ENCODE data around the gene MEFV. TPM values are rescaled to one million over a fixed set of nuclear protein-coding genes. Genes with fewer than 3 reads are reported as not detected.

MEFV gene
- total and polyA plus RNA-seq, 9 donors, result 0.11 to 0.84 (median 0.46) TPM

DNA sequence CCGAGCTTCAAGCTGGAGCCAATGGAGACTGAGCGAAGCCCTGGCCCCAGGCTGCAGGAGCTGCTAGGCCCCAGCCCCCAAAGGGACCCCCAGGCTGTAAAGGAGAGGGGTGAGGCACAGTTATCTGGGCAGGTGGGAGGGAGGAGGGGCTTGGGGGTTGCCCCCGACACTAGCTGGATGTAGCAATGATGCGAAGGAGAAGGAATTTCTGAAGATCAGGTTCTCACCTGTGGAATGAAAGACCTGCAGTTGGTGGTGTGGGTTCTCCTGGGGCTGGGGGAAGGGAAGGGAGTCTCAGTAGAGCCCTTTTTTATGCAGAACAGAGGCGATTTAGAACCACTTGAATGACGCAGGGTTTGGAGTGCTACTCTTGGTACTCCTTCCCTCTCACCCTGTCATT lies 28.7 kb upstream of the MEFV start:
- Histone ChIP-seq H3K4me3 (no peak overlapping the region), H3K4me1 (ENCODE audit: insufficient read depth) (peaks cover 8% of the 10 kb centered on the region), H3K36me3 (peaks cover 3% of the 10 kb centered on the region), H3K9me3 (peaks cover 0 to 24% of the 10 kb centered on the region in 2 donors), H3K27ac (no peak overlapping the region), H3K27me3 (no peaks in the 10 kb centered on the region)
- 79 to 95% (median 85%) methylated on average over 6 of the region's 6 CpGs for WGBS, 3 donors
- intact Hi-C loops (cut with DNase I), result loop anchor here in 1 of 4 donors (10.0 kb wide), 2 partner anchors 120 to 260 kb away; partner anchors contain the start of genes HCFC1R1, THOC6, TNFRSF12A and ZNF174
- TF ChIP-seq POLR2A (IDR thresholded peaks at IDR 0.05), result no peak
- no peak for TF ChIP-seq EP300 (IDR thresholded peaks at IDR 0.05)
- TF ChIP-seq, protein P1, sequence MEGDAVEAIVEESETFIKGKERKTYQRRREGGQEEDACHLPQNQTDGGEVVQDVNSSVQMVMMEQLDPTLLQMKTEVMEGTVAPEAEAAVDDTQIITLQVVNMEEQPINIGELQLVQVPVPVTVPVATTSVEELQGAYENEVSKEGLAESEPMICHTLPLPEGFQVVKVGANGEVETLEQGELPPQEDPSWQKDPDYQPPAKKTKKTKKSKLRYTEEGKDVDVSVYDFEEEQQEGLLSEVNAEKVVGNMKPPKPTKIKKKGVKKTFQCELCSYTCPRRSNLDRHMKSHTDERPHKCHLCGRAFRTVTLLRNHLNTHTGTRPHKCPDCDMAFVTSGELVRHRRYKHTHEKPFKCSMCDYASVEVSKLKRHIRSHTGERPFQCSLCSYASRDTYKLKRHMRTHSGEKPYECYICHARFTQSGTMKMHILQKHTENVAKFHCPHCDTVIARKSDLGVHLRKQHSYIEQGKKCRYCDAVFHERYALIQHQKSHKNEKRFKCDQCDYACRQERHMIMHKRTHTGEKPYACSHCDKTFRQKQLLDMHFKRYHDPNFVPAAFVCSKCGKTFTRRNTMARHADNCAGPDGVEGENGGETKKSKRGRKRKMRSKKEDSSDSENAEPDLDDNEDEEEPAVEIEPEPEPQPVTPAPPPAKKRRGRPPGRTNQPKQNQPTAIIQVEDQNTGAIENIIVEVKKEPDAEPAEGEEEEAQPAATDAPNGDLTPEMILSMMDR (IDR thresholded peaks at IDR 0.05), result no peak
- DNase-seq, result no peak

DNA sequence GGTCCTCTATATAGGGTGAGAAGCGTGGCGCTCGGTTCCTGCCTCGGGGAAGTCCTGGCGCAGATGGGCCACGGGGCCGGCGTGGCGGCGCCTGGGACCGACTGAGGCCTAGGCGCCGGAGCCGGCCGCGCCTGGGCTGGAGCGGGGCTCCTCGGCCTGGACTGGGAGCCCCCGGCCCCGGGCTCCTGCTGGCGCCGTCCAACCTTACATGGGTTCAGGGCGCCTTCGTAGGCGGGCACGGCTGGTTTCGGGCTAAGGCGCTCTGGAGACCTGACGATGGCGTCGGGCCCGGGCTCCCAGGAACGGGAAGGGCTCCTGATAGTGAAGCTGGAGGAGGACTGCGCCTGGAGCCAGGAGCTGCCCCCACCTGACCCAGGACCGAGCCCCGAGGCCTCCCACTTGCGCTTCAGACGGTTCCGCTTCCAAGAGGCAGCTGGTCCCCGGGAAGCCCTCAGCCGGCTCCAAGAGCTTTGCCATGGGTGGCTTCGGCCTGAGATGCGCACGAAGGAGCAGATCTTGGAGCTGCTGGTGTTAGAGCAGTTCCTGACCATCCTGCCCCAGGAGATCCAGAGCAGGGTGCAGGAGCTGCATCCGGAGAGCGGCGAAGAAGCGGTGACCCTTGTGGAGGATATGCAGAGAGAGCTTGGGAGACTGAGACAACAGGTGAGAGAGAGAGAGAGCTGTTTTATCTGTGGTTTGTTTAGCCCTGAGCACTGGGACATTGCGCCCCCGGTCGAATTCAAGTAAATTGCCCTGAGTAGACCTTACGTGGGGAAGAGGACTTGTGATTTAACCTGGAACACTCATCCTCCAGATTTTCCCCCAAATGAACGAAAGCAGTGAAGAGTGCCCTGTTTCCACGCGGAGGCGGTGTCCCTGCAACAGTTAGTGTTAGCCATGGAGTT lies 27.4 kb upstream of the MEFV start:
- peaks cover 0 to 11% of the 10 kb centered on the region in 2 donors for H3K9me3 ChIP-seq
- WGBS, 3 donors, result 4 to 8% (median 7%) methylated on average over 35 to 56 of the region's 56 CpGs
- H3K27ac ChIP-seq, result peak overlapping the region; percentile 92 to 100
- intact Hi-C loops (cut with DNase I), result loop anchor here in 1 of 4 donors (10.0 kb wide), 2 partner anchors 121 to 259 kb away; partner anchors contain the start of genes HCFC1R1, THOC6, TNFRSF12A and ZNF174
- DNase-seq, result peak; percentile 24 to 65 (median 42)
- H3K4me3 ChIP-seq, result peak overlapping the region; percentile 97
- peaks cover 8% of the 10 kb centered on the region for H3K4me1 ChIP-seq (ENCODE audit: insufficient read depth)
- H3K36me3 ChIP-seq, result peaks cover 3% of the 10 kb centered on the region
- H3K27me3 ChIP-seq, result no peaks in the 10 kb centered on the region
- no peak for TF ChIP-seq POLR2A (IDR thresholded peaks at IDR 0.05)
- TF ChIP-seq, protein P1 (IDR thresholded peaks at IDR 0.05), result peak in 1 of 3 donors; percentile 18

DNA sequence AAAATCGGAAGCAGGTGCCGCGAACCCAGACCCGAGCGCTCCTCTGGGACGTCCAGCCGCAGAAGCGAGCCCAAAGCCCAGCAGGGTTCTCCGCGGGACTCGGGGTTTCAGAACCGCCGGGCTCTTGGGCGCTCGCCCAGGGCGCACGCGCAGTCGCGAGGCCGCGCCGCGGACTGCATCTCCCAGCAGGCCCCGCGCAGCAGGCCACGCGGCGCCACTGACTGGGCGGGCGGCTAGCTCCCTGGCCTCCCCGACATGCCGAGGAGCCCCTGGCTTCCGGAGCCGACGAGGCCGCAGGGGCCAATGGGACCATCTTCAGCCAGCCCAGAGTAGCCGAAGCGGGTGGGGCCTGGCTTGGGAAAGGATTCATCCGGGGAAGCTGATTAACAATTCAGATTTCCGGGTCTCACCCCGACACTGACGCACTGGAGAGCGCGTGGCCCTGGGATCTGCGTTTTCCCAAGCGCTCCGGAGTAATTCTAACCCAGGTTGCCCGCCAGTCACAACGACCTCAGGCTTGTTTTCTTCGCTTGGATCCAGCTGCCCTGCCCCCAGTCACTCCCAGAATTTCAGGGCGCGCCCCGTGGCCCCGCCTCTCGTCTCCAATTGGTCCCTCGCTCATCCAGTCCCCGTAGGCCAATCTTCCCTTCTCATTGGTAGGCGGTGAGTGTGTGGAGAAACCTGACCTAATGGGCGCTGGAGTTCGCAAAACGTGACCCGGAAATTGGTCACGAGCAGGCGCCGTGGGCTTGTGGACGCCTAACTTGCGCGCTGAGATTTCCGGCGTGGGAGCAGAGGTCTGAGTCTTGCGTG lies 26.5 kb upstream of the MEFV start, which contains the start of gene ZNF263:
Gene ZNF263, plus strand, starts transcription at position 762 of the 813 bp plus-strand sequence. CDS start 328 bp downstream, outside the sequence.
- H3K36me3 ChIP-seq, result peaks cover 3% of the 10 kb centered on the region
- 0% methylated on average over 39 to 72 of the region's 72 CpGs for WGBS, 3 donors
- H3K27ac ChIP-seq, result peak within 1 kb of the TSS; percentile 92 to 100
- H3K4me1 ChIP-seq (ENCODE audit: insufficient read depth), result peaks cover 8% of the 10 kb centered on the region
- intact Hi-C loops (cut with DNase I), result loop anchor here in 1 of 4 donors (10.0 kb wide), 2 partner anchors 122 to 258 kb away; partner anchors contain the start of genes HCFC1R1, THOC6, TNFRSF12A and ZNF174
- peak; percentile 78 for TF ChIP-seq POLR2A (IDR thresholded peaks at IDR 0.05)
- TF ChIP-seq EP300 (IDR thresholded peaks at IDR 0.05), result peak; percentile 41
- TF ChIP-seq, protein P1 (IDR thresholded peaks at IDR 0.05), result no peak
- peaks cover 0 to 5% of the 10 kb centered on the region in 2 donors for H3K9me3 ChIP-seq
- peak within 1 kb of the TSS; percentile 97 for H3K4me3 ChIP-seq
- peak; percentile 94 to 97 (median 95) for DNase-seq
- H3K27me3 ChIP-seq, result no peaks in the 10 kb centered on the region
